ENCODE measurements around the gene AK8. TPM values are rescaled to one million over a fixed set of nuclear protein-coding genes. Genes with fewer than 3 reads are reported as not detected.

The AK8 gene
- total and polyA plus RNA-seq, 7 donors = 0.10 TPM; not detected in 6

DNA sequence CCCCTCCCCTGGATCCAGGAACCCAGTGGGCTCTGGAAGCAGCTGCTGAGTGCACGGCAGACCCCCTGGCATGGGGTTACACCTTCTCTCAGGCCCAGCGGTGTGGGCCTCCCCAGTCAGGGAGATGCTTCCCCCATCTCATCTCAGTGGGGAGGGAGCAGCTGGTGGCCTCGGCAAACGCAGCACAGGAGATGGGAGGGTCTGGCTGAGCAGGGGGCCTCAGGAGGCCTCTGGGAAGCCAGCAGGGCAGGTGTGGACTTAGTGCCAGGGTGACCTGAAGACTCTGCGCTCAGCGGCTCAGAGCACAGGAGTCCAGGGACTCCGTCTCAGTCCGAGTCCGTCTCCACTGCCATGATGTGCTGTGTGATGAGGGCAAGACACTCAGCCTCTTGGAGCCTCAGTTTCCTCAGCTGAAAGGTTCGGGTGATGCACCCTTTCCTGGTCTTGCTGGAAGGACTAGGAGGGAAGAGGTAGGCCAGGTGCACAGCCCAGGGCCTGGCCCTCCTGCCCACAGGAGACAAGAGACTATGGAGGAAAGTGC is 107.2 kb downstream of the AK8 start:
- 73 to 78% (median 76%) methylated on average over 10 of the region's 10 CpGs for WGBS, 3 donors
- H3K4me1 ChIP-seq = peaks cover 13% of the 10 kb centered on the region

DNA sequence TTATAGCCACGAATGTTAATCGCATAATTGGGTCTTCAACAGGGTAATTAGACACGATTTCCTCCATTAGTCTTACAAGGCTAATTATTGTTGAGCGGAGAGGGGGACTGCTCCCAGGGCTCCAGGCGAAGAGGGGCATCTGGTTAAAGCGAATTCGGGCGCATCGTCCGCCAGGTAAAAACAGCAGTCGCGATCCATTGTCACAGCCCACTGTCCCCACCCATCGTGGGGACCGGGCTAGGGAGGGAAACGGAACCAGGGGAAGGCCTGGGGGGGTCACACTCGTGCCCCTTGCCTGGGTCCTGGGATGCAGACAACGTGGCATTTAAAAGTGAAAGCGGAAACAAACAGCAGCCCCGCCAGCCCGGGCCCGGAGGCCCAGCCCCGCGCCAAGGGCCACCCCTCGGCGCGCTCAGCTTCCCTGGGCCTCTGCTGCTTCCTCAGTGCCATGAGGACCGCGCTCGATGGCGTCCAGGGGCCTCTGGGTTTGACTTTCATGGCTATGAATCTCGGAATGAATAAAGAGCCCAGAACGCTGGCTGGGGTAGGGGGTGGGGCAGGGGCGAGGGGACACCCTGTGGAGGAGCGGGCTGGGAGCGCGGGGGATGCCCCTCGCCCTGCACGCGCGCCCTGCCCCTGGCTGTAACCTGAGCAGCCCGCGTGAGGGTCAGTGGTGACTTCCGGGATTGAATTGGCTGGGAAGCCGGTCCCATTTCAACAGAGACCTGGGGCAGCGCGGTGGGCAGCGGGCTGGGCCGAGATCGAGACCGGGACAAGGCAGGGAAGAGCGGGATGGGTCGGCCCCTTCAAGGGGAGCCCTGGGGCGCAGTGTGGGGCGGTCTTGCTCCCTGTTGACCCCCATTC is 107.9 kb downstream of the AK8 start:
- intact Hi-C loops (cut with DNase I) = no loop called here
- DNase-seq (peak; percentile 68 to 70), ATAC-seq (peak; percentile 52 to 79 (median 63))
- Histone ChIP-seq H3K4me1 (peaks cover 13% of the 10 kb centered on the region), H3K9me3 (no peaks in the 10 kb centered on the region), H3K27ac (peak overlapping the region; percentile 42), H3K36me3 (ENCODE audit: insufficient read depth in 1 of 2, low read depth in 1 of 2) (no peaks in the 10 kb centered on the region), H3K4me3 (peak overlapping the region; percentile 82), H3K27me3 (ENCODE audit: insufficient read depth in 3 of 3, low read length in 2 of 3) (peaks cover 3 to 23% (median 4%) of the 10 kb centered on the region in 3 donors)
- TF ChIP-seq, protein P1, sequence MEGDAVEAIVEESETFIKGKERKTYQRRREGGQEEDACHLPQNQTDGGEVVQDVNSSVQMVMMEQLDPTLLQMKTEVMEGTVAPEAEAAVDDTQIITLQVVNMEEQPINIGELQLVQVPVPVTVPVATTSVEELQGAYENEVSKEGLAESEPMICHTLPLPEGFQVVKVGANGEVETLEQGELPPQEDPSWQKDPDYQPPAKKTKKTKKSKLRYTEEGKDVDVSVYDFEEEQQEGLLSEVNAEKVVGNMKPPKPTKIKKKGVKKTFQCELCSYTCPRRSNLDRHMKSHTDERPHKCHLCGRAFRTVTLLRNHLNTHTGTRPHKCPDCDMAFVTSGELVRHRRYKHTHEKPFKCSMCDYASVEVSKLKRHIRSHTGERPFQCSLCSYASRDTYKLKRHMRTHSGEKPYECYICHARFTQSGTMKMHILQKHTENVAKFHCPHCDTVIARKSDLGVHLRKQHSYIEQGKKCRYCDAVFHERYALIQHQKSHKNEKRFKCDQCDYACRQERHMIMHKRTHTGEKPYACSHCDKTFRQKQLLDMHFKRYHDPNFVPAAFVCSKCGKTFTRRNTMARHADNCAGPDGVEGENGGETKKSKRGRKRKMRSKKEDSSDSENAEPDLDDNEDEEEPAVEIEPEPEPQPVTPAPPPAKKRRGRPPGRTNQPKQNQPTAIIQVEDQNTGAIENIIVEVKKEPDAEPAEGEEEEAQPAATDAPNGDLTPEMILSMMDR (IDR thresholded peaks at IDR 0.05) = no peak
- 4 to 6% (median 4%) methylated on average over 48 to 54 of the region's 54 CpGs for WGBS, 3 donors

More for the DNA sequence above, 107.2 kb downstream of the AK8 start:
- Histone ChIP-seq H3K9me3 (no peaks in the 10 kb centered on the region), H3K4me3 (peak overlapping the region; percentile 82), H3K27me3 (ENCODE audit: insufficient read depth in 3 of 3, low read length in 2 of 3) (peaks cover 3 to 19% (median 4%) of the 10 kb centered on the region in 3 donors), H3K36me3 (ENCODE audit: insufficient read depth in 1 of 2, low read depth in 1 of 2) (no peaks in the 10 kb centered on the region), H3K27ac (no peak overlapping the region)
- intact Hi-C loops (cut with DNase I) = no loop called here
- DNase-seq = no peak
- peak in 1 of 4 donors; percentile 15 for ATAC-seq
- TF ChIP-seq, protein P1 (IDR thresholded peaks at IDR 0.05) = no peak

DNA sequence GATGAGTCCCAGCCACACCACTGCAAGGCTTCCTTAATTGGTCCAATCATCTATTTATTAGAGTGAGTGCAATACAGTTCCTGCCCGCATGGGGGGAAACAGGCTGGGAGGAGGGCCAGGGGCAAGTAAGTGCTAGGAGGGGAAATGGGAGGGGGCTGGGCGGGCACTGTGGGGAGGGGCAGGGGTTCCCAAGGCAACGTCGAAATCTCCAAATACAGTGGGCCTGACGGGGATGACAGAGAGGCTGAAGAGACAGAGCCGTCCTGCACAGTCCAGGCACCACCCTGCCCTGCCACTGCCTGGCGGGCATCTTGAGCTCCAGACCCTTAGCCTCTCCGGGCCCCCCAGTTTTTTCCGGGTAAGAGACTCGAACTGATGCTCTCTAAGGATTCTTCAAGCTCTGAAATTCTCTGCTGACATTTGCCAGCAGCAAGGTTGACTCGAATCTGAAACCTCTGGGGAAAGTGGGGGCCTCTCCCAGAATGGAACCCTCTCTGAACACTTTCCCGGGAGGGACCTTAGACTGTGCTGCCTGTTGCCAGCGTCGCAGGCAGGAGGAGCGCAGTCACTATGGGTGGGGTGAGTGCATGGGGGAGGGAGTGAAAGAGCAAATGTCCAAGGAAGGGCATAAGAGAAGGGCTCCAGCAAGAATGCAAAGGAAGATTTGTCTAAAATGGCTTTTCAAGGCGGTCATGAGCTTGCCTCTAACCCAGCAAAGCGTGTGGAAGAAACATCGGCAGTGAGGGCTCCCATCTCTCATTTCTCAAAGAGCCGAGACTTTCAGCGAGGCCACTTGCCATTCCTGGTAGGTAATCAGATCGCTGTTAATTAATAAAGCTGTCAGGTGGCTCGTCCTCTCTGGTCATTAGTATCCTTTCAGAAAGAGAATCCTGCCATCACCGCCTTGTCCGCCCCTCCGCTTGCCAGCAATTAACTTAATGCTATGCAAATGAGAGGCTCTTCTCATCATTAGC is 108.9 kb downstream of the AK8 start:
- Histone ChIP-seq H3K27ac (peak overlapping the region; percentile 42), H3K27me3 (ENCODE audit: insufficient read depth in 3 of 3, low read length in 2 of 3) (peaks cover 3 to 17% (median 4%) of the 10 kb centered on the region in 3 donors), H3K4me1 (peaks cover 13% of the 10 kb centered on the region), H3K4me3 (peak overlapping the region; percentile 82), H3K9me3 (no peaks in the 10 kb centered on the region), H3K36me3 (ENCODE audit: insufficient read depth in 1 of 2, low read depth in 1 of 2) (no peaks in the 10 kb centered on the region)
- intact Hi-C loops (cut with DNase I) = no loop called here
- DNase-seq = peak in 1 of 2 donors; percentile 45
- 1 to 2% (median 1%) methylated on average over 24 to 25 of the region's 25 CpGs for WGBS, 3 donors
- peak; percentile 39 to 72 (median 61) for ATAC-seq
- TF ChIP-seq, protein P1 (IDR thresholded peaks at IDR 0.05) = peak; percentile 31

DNA sequence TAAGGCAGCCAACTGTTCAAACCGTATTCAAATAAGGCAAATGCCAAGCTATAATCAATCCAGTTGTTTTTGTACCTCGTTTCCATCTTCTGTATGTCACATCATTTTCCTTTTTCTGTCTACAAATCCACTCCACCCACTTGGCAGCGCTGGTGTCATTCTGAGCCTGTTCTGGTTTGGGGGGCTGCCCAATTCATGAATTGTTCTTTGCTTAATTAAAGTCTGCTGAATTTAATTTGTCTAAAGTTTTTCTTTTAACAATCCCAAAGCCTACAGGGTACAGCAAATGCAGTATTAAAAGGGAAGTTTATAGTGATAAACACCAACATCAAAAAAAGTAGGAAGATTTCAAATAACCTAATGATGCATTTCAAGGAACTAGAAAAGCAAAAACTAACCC is 114.5 kb downstream of the AK8 start:
- DNase-seq = no peak
- TF ChIP-seq, protein P1 (IDR thresholded peaks at IDR 0.05) = no peak
- H3K27ac ChIP-seq = no peak overlapping the region
- WGBS, 3 donors = 79 to 83% (median 80%) methylated on average over 3 of the region's 3 CpGs
- H3K4me3 ChIP-seq = no peak overlapping the region
- H3K36me3 ChIP-seq (ENCODE audit: insufficient read depth in 1 of 2, low read depth in 1 of 2) = no peaks in the 10 kb centered on the region
- peaks cover under 1% of the 10 kb centered on the region for H3K4me1 ChIP-seq
- intact Hi-C loops (cut with DNase I) = no loop called here
- peaks cover 0 to 37% (median 3%) of the 10 kb centered on the region in 3 donors for H3K27me3 ChIP-seq (ENCODE audit: insufficient read depth in 3 of 3, low read length in 2 of 3)
- H3K9me3 ChIP-seq = no peaks in the 10 kb centered on the region
- ATAC-seq = no peak
